ENCODE measurements around the gene TLR9. TPM values are rescaled to one million over a fixed set of nuclear protein-coding genes. Genes with fewer than 3 reads are reported as not detected.

Gene TLR9
- total and polyA plus RNA-seq, 8 donors, result 0.21 to 1.5 (median 0.41) TPM; not detected in 1

- intact Hi-C loops (cut with DNase I), result loop anchor here in 1 of 2 donors (5.0 to 10.0 kb wide), 2 partner anchors 109 to 212 kb away; partner anchors contain the start of gene SEMA3G
- Histone ChIP-seq H3K4me1 (peaks cover 16 to 60% of the 10 kb centered on the region in 2 donors), H3K9me3 (no peaks in the 10 kb centered on the region), H3K4me3 (no peak overlapping the region), H3K27me3 (no peaks in the 10 kb centered on the region), H3K27ac (no peak overlapping the region), H3K36me3 (peaks cover 0 to 72% of the 10 kb centered on the region in 2 donors)
- ATAC-seq, result no peak
- DNase-seq, result peak in 1 of 4 donors; percentile 29
- TF ChIP-seq CTCF (IDR thresholded peaks at IDR 0.05), result no peak
Measured at GRCh38 chr3:52233108-52233591, 7.7 kb upstream of the TLR9 start.

- TF ChIP-seq CTCF (IDR thresholded peaks at IDR 0.05), result peak in 1 of 2 donors; percentile 7
- Histone ChIP-seq H3K27me3 (no peaks in the 10 kb centered on the region), H3K9me3 (no peaks in the 10 kb centered on the region), H3K36me3 (peaks cover 0 to 79% of the 10 kb centered on the region in 2 donors), H3K4me1 (peaks cover 10 to 53% of the 10 kb centered on the region in 2 donors), H3K27ac (no peak overlapping the region), H3K4me3 (no peak overlapping the region)
- no peak for DNase-seq
- ATAC-seq, result no peak
- intact Hi-C loops (cut with DNase I), result loop anchor here in 1 of 2 donors (5.0 to 10.0 kb wide), 2 partner anchors 110 to 212 kb away; partner anchors contain the start of gene SEMA3G
Measured at GRCh38 chr3:52232279-52233107, 7.0 kb upstream of the TLR9 start.

- DNase-seq (peak in 2 of 4 donors; percentile 80 to 95), ATAC-seq (peak; percentile 83)
- H3K27me3 ChIP-seq, result no peaks in the 10 kb centered on the region
- peak; percentile 81 to 96 for TF ChIP-seq CTCF (IDR thresholded peaks at IDR 0.05)
- H3K36me3 ChIP-seq, result peaks cover 0 to 85% of the 10 kb centered on the region in 2 donors
- intact Hi-C loops (cut with DNase I), result loop anchor here in 1 of 2 donors (5.0 to 10.0 kb wide), 2 partner anchors 111 to 213 kb away; partner anchors contain the start of gene SEMA3G
- no peak overlapping the region for H3K4me3 ChIP-seq
- H3K9me3 ChIP-seq, result no peaks in the 10 kb centered on the region
- peaks cover 3 to 45% of the 10 kb centered on the region in 2 donors for H3K4me1 ChIP-seq
- H3K27ac ChIP-seq, result no peak overlapping the region
Measured at GRCh38 chr3:52231502-52232278, 6.2 kb upstream of the TLR9 start.

GRCh38 chr3:52230889-52231499 lies 5.5 kb upstream of the TLR9 start:
- H3K27me3 ChIP-seq, result no peaks in the 10 kb centered on the region
- no peak overlapping the region for H3K27ac ChIP-seq
- no peaks in the 10 kb centered on the region for H3K9me3 ChIP-seq
- TF ChIP-seq CTCF (IDR thresholded peaks at IDR 0.05), result no peak
- DNase-seq (no peak), ATAC-seq (no peak)
- peaks cover 0 to 85% of the 10 kb centered on the region in 2 donors for H3K36me3 ChIP-seq
- intact Hi-C loops (cut with DNase I), result loop anchor here in 1 of 2 donors (5.0 to 10.0 kb wide), 2 partner anchors 111 to 214 kb away; partner anchors contain the start of gene SEMA3G
- H3K4me1 ChIP-seq, result peaks cover 0 to 44% of the 10 kb centered on the region in 2 donors
- no peak overlapping the region for H3K4me3 ChIP-seq
